NT2/D1 (cell line): ENCODE measurements around the gene PRPF6.

ENCODE experiments used
- SUZ12 ChIP-seq: IDR thresholded peaks from 2 replicates; pipeline ENCODE4 v1.6.1; 2011; ENCODE audit not compliant: insufficient read length, insufficient read depth; ENCODE audit errors: extremely low read depth
- YY1 ChIP-seq: IDR thresholded peaks from 2 replicates; pipeline ENCODE4 v1.6.1; 2011; ENCODE audit not compliant: insufficient read length, insufficient read depth
- ZNF274 ChIP-seq: IDR thresholded peaks from 2 replicates; pipeline ENCODE4 v1.6.1; 2011; ENCODE audit warnings: mild to moderate bottlenecking, low read depth, low read length

DNA sequence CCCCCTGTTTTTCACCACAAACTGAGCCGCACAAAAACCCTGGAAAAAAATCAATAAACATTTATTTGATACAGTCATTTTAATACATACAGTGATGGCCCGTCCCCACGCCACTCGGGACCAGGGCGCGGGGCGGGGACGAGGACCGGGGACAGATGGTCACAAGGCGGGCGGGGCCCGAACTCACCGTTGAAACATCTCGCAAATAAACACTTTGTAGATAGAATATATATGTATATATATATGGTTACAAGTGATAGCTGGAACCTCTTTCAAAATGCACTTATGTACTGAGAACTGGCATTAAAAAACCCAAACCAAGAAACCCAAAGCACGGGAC, 24.3 kb upstream of the PRPF6 start:
- TF ChIP-seq ZNF274 = no peak
- TF ChIP-seq YY1 = no peak
- no peak for TF ChIP-seq SUZ12
